NCI-H510A (cell line): ENCODE results near the gene THG1L.
"Not testable (repeated sequence)": the region's sequence is repeated elsewhere in the genome, so short reads cannot be mapped to it uniquely, and the experiment has no call there.

Experiments
- DNase-seq: peaks from one replicate; lab custom pipeline; 2025; lab: John Stamatoyannopoulos, UW

THG1L gene

GRCh38 chr5:157731272-157732129 lies at the start of gene THG1L:
Gene THG1L (plus strand): TSS chr5:157731420. CDS start chr5:157731441, 21 bp downstream.
- peak; percentile 91 for DNase-seq

GRCh38 chr5:157682257-157682656 lies 49.0 kb upstream of the THG1L start:
- no peak for DNase-seq

GRCh38 chr5:157686276-157687197 lies 44.7 kb upstream of the THG1L start:
- not testable (repeated sequence) for DNase-seq

GRCh38 chr5:157687198-157687554 lies 44.0 kb upstream of the THG1L start:
- DNase-seq = no peak

- no peak for DNase-seq
These were observed 41.1 kb upstream of the THG1L start for GRCh38 chr5:157689942-157690689.

- no peak for DNase-seq
These were observed 40.4 kb upstream of the THG1L start for GRCh38 chr5:157690690-157691433.

- DNase-seq = not testable (repeated sequence)
These were observed 37.4 kb upstream of the THG1L start for GRCh38 chr5:157693816-157694215.

- DNase-seq = not testable (repeated sequence)
These were observed 35.1 kb upstream of the THG1L start for GRCh38 chr5:157696154-157696553.

- not testable (repeated sequence) for DNase-seq
These were observed 32.5 kb upstream of the THG1L start for GRCh38 chr5:157698674-157699073.

GRCh38 chr5:157703736-157704135 lies 27.5 kb upstream of the THG1L start:
- DNase-seq = no peak

GRCh38 chr5:157708866-157709265 lies 22.4 kb upstream of the THG1L start:
- no peak for DNase-seq

GRCh38 chr5:157709346-157709745 lies 21.9 kb upstream of the THG1L start:
- no peak for DNase-seq

- DNase-seq = no peak
These were observed 20.8 kb upstream of the THG1L start for GRCh38 chr5:157710431-157710830.

- DNase-seq = no peak
These were observed 20.3 kb upstream of the THG1L start for GRCh38 chr5:157710882-157711281.

GRCh38 chr5:157713830-157714595 lies 17.2 kb upstream of the THG1L start:
- no peak for DNase-seq

- no peak for DNase-seq
These were observed 16.7 kb upstream of the THG1L start for GRCh38 chr5:157714596-157714864.

- DNase-seq = no peak
These were observed 12.7 kb upstream of the THG1L start for GRCh38 chr5:157718519-157718918.

- DNase-seq = no peak
These were observed 12.0 kb upstream of the THG1L start for GRCh38 chr5:157719245-157719644.

- DNase-seq = no peak
These were observed 10.1 kb upstream of the THG1L start for GRCh38 chr5:157721159-157721558.

- DNase-seq = not testable (repeated sequence)
These were observed 8.3 kb upstream of the THG1L start for GRCh38 chr5:157722895-157723294.

GRCh38 chr5:157726607-157727006 lies 4.6 kb upstream of the THG1L start:
- DNase-seq = not testable (repeated sequence)
